Activated naive CD4-positive, alpha-beta T cell (primary cell): ENCODE measurements around the gene TOMM34.

Experiments used
- DNase-seq, 4 experiments: peaks; one replicate each; lab custom pipeline; 2025; lab: John Stamatoyannopoulos, UW

The TOMM34 gene

DNA sequence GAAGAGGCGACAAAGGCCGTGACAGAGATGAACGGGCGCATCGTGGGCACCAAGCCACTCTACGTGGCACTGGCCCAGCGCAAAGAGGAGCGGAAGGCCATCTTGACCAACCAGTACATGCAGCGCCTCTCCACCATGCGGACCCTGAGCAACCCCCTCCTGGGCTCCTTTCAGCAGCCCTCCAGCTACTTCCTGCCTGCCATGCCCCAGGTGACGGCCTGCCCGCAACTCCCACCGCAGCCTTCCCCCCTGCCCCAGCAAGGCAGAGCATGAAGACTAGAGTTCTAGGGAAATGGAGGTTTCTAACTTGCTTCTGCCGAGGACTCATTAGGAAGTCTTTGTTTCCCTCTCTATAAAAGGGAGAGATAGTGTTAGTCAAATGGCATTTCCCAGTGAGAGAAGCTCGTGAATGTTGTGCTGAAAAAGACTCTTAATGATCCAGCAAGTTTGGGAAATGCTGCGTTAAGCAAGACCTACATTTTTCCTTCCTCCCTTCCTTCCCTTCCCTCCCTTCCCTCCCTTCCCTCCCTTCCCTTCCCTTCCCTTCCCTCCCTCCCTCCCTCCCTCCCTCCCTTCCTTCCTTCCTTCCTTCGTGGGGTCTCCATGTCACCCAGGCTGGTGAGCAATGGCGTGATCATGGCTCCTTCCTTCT, 29.6 kb downstream of the TOMM34 start:
- DNase-seq: no peak

GRCh38 chr20:44928595-44928994, 31.6 kb downstream of the TOMM34 start:
- no peak for DNase-seq

GRCh38 chr20:44924541-44924940, 35.7 kb downstream of the TOMM34 start:
- no peak for DNase-seq

DNA sequence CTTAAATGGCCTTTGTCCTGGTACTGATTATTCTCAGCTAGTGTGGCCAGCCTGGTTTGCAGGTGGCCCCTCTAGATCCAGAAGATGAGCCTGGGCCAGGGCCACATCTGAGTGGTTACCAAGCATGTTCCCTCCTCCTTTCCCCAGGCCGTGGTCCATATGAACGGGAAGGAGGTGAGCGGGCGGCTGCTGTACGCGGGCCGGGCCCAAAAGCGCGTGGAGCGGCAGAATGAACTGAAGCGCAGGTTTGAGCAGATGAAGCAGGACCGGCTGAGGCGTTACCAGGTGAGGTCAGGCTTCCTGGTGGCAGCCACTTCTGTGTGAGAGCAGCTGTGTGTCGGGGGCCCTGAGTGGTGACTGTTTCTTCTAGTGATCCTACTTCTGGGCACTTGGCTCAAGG, 38.8 kb downstream of the TOMM34 start:
- no peak for DNase-seq

GRCh38 chr20:44918761-44919160, 41.4 kb downstream of the TOMM34 start:
- no peak for DNase-seq

- no peak for DNase-seq
These were observed 41.9 kb downstream of the TOMM34 start for GRCh38 chr20:44918342-44918741.

- no peak for DNase-seq
These were observed 42.8 kb downstream of the TOMM34 start for GRCh38 chr20:44917399-44917798.

GRCh38 chr20:44916586-44916985, 43.6 kb downstream of the TOMM34 start:
- no peak for DNase-seq

GRCh38 chr20:44914924-44915323, 45.3 kb downstream of the TOMM34 start:
- no peak for DNase-seq

- no peak for DNase-seq
These were observed 48.0 kb downstream of the TOMM34 start for GRCh38 chr20:44912189-44912588.

GRCh38 chr20:44911264-44911921, 48.8 kb downstream of the TOMM34 start:
- DNase-seq: peak in 2 of 4 experiments; percentile 21 to 37

DNA sequence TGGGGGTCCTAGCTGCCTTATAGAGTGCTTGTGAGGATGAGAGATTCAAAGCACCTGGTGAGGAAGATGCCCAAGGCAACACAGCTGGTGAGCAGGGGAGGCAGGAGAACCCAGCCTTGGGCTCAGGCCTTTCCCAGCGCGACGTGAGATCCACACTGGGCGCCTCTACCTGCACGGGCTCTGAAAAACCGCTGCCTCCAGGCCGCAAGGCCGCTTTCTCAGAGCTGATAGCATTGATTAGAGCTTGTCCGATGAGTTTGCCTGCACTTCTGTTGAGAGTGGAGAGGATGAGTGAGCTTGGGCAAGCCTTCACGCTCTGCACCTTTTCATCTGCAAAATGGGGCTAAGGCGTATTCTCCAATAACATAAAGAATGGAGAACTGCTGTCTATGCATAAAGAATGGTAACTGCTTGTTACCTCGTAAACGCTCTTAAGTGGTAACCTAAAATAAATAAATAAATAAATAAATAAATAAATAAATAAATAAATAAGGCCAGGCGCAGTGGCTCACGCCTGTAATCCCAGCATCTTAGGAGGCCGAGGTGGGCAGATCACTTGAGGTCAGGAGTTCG, 49.4 kb downstream of the TOMM34 start:
- no peak for DNase-seq

DNA sequence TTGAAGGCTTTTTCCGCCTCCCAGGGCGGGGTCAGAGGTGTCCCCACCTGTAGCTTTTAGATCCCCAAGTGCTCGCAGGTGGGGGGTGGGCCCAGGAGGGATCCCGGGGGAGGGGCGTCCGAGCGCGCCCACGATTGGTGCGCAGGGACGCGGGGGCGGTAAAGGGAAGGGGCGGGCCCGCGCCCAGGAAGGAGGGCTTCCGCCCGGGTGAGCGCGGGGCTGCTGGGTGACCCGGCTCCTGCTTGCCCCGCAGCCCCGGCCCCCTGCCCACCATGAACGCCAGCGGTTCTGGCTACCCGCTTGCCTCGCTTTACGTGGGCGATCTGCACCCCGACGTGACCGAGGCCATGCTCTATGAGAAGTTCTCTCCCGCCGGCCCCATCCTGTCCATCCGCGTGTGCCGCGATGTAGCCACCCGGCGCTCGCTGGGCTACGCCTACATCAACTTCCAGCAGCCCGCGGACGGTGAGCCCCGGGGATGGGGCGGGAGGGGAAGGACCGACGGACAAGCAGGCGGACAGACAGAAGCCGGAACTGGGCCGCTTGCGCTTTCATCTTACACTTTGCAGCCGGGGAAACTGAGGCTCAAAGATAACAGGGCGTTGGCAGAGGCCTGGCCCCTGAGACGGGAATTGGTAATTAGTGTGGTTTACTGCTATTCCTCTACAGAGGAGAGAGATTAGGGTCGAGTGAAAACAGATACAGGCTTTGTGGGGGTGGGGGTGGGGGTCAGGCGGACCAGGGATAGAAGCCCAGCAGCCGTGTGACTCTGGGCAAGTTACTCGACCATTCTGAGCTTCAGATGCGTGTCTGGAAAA, 50.1 kb downstream of the TOMM34 start, which contains the start of gene PABPC1L:
Gene PABPC1L, plus strand, starts transcription at position 189 of the 818 bp plus-strand sequence. Its CDS starts 84 bp downstream, at position 273.
- DNase-seq: peak; percentile 22 to 72 (median 38)

GRCh38 chr20:44908987-44909871, 51.0 kb downstream of the TOMM34 start:
- no peak for DNase-seq

- DNase-seq: no peak
These were observed 55.8 kb downstream of the TOMM34 start for GRCh38 chr20:44904377-44904776.

GRCh38 chr20:44901974-44902373, 58.2 kb downstream of the TOMM34 start:
- DNase-seq: no peak

DNA sequence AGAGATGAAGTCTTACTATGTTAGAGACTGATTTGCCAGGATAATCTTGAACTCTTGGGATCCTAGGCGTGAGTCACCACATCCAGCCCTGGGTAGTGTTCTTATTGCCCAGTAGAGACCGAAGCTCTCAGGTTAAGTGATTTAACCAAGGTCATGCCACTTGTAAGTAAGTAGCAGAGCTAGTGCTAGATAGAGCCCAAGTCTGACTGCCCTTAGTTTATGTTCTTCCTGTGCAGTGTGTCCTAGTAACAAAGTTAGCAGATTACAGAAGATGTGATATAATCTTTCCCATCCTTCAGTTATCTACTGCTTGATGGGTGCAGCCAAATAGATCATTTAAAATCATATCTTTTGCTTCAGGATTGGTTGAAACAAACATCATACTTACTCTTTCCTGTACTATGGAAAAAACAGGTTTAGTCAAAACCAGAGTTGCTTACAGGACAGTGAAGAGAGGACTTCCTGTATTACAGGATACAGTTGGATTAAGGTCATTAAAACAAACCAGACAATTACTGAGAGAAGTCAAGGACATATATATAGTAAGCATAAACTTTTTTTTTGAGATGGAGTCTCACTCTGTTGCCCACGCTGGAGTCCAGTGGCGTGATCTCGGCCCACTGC, 59.9 kb downstream of the TOMM34 start:
- DNase-seq: no peak

DNA sequence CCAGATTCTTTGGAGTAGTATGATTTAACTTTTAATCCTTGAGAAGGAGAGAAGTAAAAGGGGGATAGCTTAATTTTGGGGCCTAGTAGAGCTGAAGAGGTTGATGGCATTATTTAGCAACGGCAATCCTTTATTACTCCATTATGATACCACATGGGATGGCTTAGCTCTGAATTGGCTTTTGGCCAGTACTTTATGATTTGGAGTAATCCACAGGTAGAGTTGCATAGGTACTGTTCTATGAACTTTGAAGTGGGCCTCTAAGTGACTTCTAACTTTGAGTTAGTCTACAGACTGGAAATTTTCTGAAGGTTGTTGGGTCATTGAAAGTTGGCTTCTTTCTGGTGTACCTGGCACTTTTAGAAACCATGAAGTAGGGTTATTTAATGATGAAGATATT, 63.1 kb downstream of the TOMM34 start:
- DNase-seq: no peak

DNA sequence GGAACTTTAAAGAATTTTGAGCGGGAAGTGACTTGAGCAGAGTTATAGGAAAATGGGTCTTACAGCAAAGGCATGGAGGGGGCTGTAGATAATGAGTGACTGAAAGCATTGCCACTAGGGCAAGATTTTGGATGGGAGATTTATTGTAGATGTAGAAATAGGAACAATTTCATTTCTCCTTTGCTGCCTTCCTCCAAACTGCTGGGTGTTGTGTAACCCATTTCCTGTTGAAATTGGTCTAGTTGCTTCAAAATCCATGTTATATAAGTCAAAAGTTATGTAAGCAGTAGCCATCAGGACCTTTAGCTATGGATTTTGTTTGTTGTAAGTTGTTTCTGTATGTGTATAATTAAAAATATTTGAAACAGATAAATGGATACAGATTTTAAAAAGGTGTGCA, 63.6 kb downstream of the TOMM34 start:
- DNase-seq: no peak

- DNase-seq: no peak
These were observed 65.2 kb downstream of the TOMM34 start for GRCh38 chr20:44894959-44895358.
